GM23248 (cell line): ENCODE measurements around the gene SFT2D3.

Experiments used
- EZH2 ChIP-seq: fragments of 200-600 bp; sonication (generic); IDR thresholded peaks from 2 replicates; pipeline ENCODE4 v1.6.1; 2018; ENCODE audit warnings: antibody characterized with exemption, mild to moderate bottlenecking; ENCODE audit not compliant: insufficient read depth, poor library complexity, severe bottlenecking
- EZH2phosphoT487 ChIP-seq: fragments of 200-600 bp; sonication (generic); IDR thresholded peaks from 2 replicates; pipeline ENCODE4 v1.6.1; 2018; ENCODE audit warnings: antibody characterized with exemption, moderate library complexity, mild to moderate bottlenecking, low read depth; ENCODE audit not compliant: insufficient read depth

- TF ChIP-seq EZH2phosphoT487 (no peak), EZH2 (no peak)
Measured at GRCh38 chr2:127695491-127696472, 5.5 kb upstream of the SFT2D3 start.
